AG04450 (cell line): ENCODE data around the gene DBI. TPM values are rescaled to one million over a fixed set of nuclear protein-coding genes. Genes with fewer than 3 reads are reported as not detected.

Source experiments
- CTCF ChIA-PET: fragments of 300-600, 350-600 bp; formaldehyde crosslinking; extraction: SDS; loops from one replicate; lab custom pipeline; 2022; ENCODE audit warnings: antibody characterized with exemption, inconsistent platforms; lab: Charles Lee
- POLR2A ChIA-PET: fragments of 350-600 bp; formaldehyde crosslinking; extraction: SDS; loops from one replicate; lab custom pipeline; 2021; ENCODE audit warnings: antibody characterized with exemption, inconsistent platforms; lab: Yijun Ruan, JAX
- DNase-seq: peaks from one replicate; pipeline ENCODE4 v3.0.0-alpha.2; 2011; ENCODE audit warnings: low read depth, low spot score
- H3K27ac ChIP-seq: one replicate; pipeline ENCODE4 v1.5.1; 2012; ENCODE audit warnings: low read depth, low read length, control low read depth
- H3K27me3 ChIP-seq: one replicate; pipeline ENCODE4 v1.6.0; 2012; ENCODE audit warnings: low read length; ENCODE audit not compliant: control insufficient read depth, insufficient read depth
- H3K4me3 ChIP-seq: 2 replicates; pipeline ENCODE4 v1.5.1; 2011; ENCODE audit warnings: mild to moderate bottlenecking, low read depth, low read length, control low read depth
- H3K9me3 ChIP-seq: 2 replicates; pipeline ENCODE4 v1.5.1; 2012; ENCODE audit warnings: low read length; ENCODE audit not compliant: control insufficient read depth, insufficient read depth
- CTCF ChIP-seq: IDR thresholded peaks from 2 replicates; pipeline ENCODE4 v1.5.1; 2011; ENCODE audit warnings: low read depth, low read length, control low read depth, inconsistent platforms
- polyA plus RNA-seq: library from polyadenylated mRNA; depleted of rRNA; stranded (reverse); fragments of >200 nt; gene quantifications from 2 replicates; pipeline ENCODE4 v1.2.3, GENCODE V29; 2011

The DBI gene
- polyA plus RNA-seq, 1 experiment: 244 TPM

- ChIA-PET POLR2A (no interaction called here), CTCF (no interaction called here)
- no peaks in the 10 kb centered on the region for H3K27me3 ChIP-seq
- H3K4me3 ChIP-seq: no peak overlapping the region
- DNase-seq: no peak
- no peak overlapping the region for H3K27ac ChIP-seq
- no peak for TF ChIP-seq CTCF
- no peaks in the 10 kb centered on the region for H3K9me3 ChIP-seq
These were observed 29.0 kb upstream of the DBI start for GRCh38 chr2:119337749-119338148.

GRCh38 chr2:119338272-119338671 is 28.5 kb upstream of the DBI start:
- no peak overlapping the region for H3K27ac ChIP-seq
- no peak for TF ChIP-seq CTCF
- no peak overlapping the region for H3K4me3 ChIP-seq
- DNase-seq: no peak
- no peaks in the 10 kb centered on the region for H3K27me3 ChIP-seq
- POLR2A ChIA-PET: no interaction called here
- CTCF ChIA-PET: no interaction called here
- no peaks in the 10 kb centered on the region for H3K9me3 ChIP-seq

- POLR2A ChIA-PET: no interaction called here
- CTCF ChIA-PET: no interaction called here
These were observed 27.8 kb upstream of the DBI start for GRCh38 chr2:119338826-119339561.

GRCh38 chr2:119339562-119339923 is 27.2 kb upstream of the DBI start:
- Histone ChIP-seq H3K9me3 (no peaks in the 10 kb centered on the region), H3K4me3 (no peak overlapping the region), H3K27me3 (no peaks in the 10 kb centered on the region), H3K27ac (no peak overlapping the region)
- POLR2A ChIA-PET: no interaction called here
- CTCF ChIA-PET: no interaction called here
- DNase-seq: no peak
- TF ChIP-seq CTCF: no peak

More at GRCh38 chr2:119338826-119339561, 27.8 kb upstream of the DBI start:
- H3K27me3 ChIP-seq: no peaks in the 10 kb centered on the region
- H3K4me3 ChIP-seq: no peak overlapping the region
- H3K9me3 ChIP-seq: no peaks in the 10 kb centered on the region
- no peak overlapping the region for H3K27ac ChIP-seq
- DNase-seq: no peak
- no peak for TF ChIP-seq CTCF

GRCh38 chr2:119341684-119342083 is 25.1 kb upstream of the DBI start:
- Histone ChIP-seq H3K4me3 (no peak overlapping the region), H3K9me3 (no peaks in the 10 kb centered on the region), H3K27me3 (no peaks in the 10 kb centered on the region), H3K27ac (no peak overlapping the region)
- no peak for DNase-seq
- TF ChIP-seq CTCF: no peak
- ChIA-PET POLR2A (no interaction called here), CTCF (no interaction called here)
